Hepatocyte (in vitro differentiated cells): Measurements from ENCODE around the gene FRMPD4.

ENCODE experiments used
- EZH2 ChIP-seq: fragments of 200-600 bp; sonication (generic); IDR thresholded peaks from 2 replicates; pipeline ENCODE4 v1.6.1; 2016; ENCODE audit warnings: antibody characterized with exemption, mild to moderate bottlenecking, borderline replicate concordance
- EZH2phosphoT487 ChIP-seq: fragments of 200-600 bp; sonication (generic); IDR thresholded peaks from one replicate; pipeline ENCODE4 v1.6.1; 2018; ENCODE audit warnings: antibody characterized with exemption, mild to moderate bottlenecking, low read depth, moderate library complexity; ENCODE audit not compliant: unreplicated experiment, severe bottlenecking
- TF ChIP-seq, protein P1 (sequence below): fragments of 200-600 bp; sonication (generic); IDR thresholded peaks from 2 replicates; pipeline ENCODE4 v1.5.1; 2016; ENCODE audit warnings: antibody characterized with exemption, mild to moderate bottlenecking; ENCODE audit not compliant: poor library complexity

- TF ChIP-seq, protein P1, sequence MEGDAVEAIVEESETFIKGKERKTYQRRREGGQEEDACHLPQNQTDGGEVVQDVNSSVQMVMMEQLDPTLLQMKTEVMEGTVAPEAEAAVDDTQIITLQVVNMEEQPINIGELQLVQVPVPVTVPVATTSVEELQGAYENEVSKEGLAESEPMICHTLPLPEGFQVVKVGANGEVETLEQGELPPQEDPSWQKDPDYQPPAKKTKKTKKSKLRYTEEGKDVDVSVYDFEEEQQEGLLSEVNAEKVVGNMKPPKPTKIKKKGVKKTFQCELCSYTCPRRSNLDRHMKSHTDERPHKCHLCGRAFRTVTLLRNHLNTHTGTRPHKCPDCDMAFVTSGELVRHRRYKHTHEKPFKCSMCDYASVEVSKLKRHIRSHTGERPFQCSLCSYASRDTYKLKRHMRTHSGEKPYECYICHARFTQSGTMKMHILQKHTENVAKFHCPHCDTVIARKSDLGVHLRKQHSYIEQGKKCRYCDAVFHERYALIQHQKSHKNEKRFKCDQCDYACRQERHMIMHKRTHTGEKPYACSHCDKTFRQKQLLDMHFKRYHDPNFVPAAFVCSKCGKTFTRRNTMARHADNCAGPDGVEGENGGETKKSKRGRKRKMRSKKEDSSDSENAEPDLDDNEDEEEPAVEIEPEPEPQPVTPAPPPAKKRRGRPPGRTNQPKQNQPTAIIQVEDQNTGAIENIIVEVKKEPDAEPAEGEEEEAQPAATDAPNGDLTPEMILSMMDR, result no peak
- TF ChIP-seq EZH2, result no peak
- TF ChIP-seq EZH2phosphoT487, result no peak
Observed at GRCh38 chrX:12611471-12611870, 473.2 kb downstream of the FRMPD4 start.
